ENCODE results near the gene TBRG4.

GRCh38 chr7:45104844-45105587 is 6.5 kb downstream of the TBRG4 start:
- TF ChIP-seq CTCF (IDR thresholded peaks at IDR 0.05) (no peak), POLR2A (IDR thresholded peaks at IDR 0.05) (no peak)
